Cardiac muscle cell (in vitro differentiated cells and primary cell): ENCODE data around the gene PRCP. TPM values are rescaled to one million over a fixed set of nuclear protein-coding genes. Genes with fewer than 3 reads are reported as not detected.

ENCODE experiments used
- DNase-seq, 2 donors: peaks; one replicate each; pipeline versions ENCODE4 v3.0.0 to v3.0.0-alpha.2; 2010 to 2017; ENCODE audit warnings: low read depth in 1 of 2, low spot score in 1 of 2
- H3K27ac ChIP-seq: fragments of 200-600 bp; sonication (generic); 2 replicates; pipeline ENCODE4 v1.5.1; 2016
- H3K27me3 ChIP-seq: fragments of 200-600 bp; sonication (generic); 2 replicates; pipeline ENCODE4 v1.6.0; 2016; ENCODE audit warnings: control low read depth
- H3K36me3 ChIP-seq: fragments of 200-600 bp; sonication (generic); 2 replicates; pipeline ENCODE4 v1.5.1; 2016; ENCODE audit warnings: control low read depth
- H3K4me1 ChIP-seq: fragments of 200-600 bp; sonication (generic); 2 replicates; pipeline ENCODE4 v1.8.1; 2017; ENCODE audit warnings: low read depth, mild to moderate bottlenecking, mixed run types
- H3K4me3 ChIP-seq: fragments of 200-600 bp; sonication (generic); 2 replicates; pipeline ENCODE4 v1.5.1; 2016; ENCODE audit warnings: mild to moderate bottlenecking
- H3K9me3 ChIP-seq: fragments of 200-600 bp; sonication (generic); 2 replicates; pipeline ENCODE4 v1.5.1; 2017; ENCODE audit warnings: low read depth, mild to moderate bottlenecking, control low read depth
- polyA plus RNA-seq: library from polyadenylated mRNA; unstranded; fragments of >200 nt; fragmentation: Nextera tagmentation; extraction: Ambion mirVana; gene quantifications from 2 replicates; pipeline ENCODE4 v1.2.1, GENCODE V29; 2016
- total RNA-seq: library from RNA; depleted of rRNA; stranded (reverse); fragments of >200 nt; gene quantifications from 2 replicates; pipeline ENCODE4 v1.2.3, GENCODE V29; 2016
- TF ChIP-seq, protein P1 (sequence below): IDR thresholded peaks from 2 replicates; pipeline ENCODE4 v1.5.1; 2012; ENCODE audit warnings: low read depth, mild to moderate bottlenecking, low read length

PRCP gene
- total and polyA plus RNA-seq, 2 experiments from 2014 or later: 61.1 to 106 TPM

GRCh38 chr11:82942376-82942775, 42.1 kb upstream of the PRCP start:
- Histone ChIP-seq H3K27me3 (no peaks in the 10 kb centered on the region), H3K4me1 (no peaks in the 10 kb centered on the region), H3K36me3 (no peaks in the 10 kb centered on the region), H3K9me3 (no peaks in the 10 kb centered on the region), H3K27ac (no peak overlapping the region), H3K4me3 (no peak overlapping the region)
- no peak for DNase-seq
- TF ChIP-seq, protein P1, sequence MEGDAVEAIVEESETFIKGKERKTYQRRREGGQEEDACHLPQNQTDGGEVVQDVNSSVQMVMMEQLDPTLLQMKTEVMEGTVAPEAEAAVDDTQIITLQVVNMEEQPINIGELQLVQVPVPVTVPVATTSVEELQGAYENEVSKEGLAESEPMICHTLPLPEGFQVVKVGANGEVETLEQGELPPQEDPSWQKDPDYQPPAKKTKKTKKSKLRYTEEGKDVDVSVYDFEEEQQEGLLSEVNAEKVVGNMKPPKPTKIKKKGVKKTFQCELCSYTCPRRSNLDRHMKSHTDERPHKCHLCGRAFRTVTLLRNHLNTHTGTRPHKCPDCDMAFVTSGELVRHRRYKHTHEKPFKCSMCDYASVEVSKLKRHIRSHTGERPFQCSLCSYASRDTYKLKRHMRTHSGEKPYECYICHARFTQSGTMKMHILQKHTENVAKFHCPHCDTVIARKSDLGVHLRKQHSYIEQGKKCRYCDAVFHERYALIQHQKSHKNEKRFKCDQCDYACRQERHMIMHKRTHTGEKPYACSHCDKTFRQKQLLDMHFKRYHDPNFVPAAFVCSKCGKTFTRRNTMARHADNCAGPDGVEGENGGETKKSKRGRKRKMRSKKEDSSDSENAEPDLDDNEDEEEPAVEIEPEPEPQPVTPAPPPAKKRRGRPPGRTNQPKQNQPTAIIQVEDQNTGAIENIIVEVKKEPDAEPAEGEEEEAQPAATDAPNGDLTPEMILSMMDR: no peak

- Histone ChIP-seq H3K9me3 (no peaks in the 10 kb centered on the region), H3K27ac (no peak overlapping the region), H3K4me3 (no peak overlapping the region), H3K4me1 (no peaks in the 10 kb centered on the region), H3K27me3 (no peaks in the 10 kb centered on the region), H3K36me3 (no peaks in the 10 kb centered on the region)
- no peak for DNase-seq
- TF ChIP-seq, protein P1: no peak
These were observed 39.2 kb upstream of the PRCP start for GRCh38 chr11:82939456-82939855.

DNA sequence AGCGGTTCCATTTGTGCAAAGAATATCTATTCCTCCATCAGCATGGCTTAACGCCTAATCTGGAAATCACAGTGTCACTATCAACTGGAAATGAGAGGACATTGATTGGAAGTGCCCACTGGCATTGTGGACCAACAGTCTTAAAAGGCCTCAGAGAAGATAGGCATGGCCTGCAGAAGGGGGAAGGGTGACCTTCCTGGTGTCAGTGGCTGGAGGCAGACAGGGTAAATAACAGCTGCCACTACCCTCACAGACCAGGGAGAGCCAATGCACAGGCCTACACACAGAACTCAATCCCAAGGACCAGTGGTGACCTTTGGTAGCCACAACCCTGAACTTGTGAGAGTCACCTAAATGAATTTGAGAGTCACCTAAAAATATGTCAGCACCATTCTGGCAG, 37.3 kb upstream of the PRCP start:
- Histone ChIP-seq H3K27ac (no peak overlapping the region), H3K36me3 (no peaks in the 10 kb centered on the region), H3K4me1 (no peaks in the 10 kb centered on the region), H3K9me3 (no peaks in the 10 kb centered on the region), H3K27me3 (no peaks in the 10 kb centered on the region), H3K4me3 (no peak overlapping the region)
- no peak for DNase-seq
- TF ChIP-seq, protein P1: no peak

- TF ChIP-seq, protein P1: no peak
These were observed 36.0 kb upstream of the PRCP start for GRCh38 chr11:82936261-82936660.

GRCh38 chr11:82932564-82932963, 32.3 kb upstream of the PRCP start:
- no peak overlapping the region for H3K27ac ChIP-seq
- H3K9me3 ChIP-seq: no peaks in the 10 kb centered on the region
- no peaks in the 10 kb centered on the region for H3K27me3 ChIP-seq
- no peaks in the 10 kb centered on the region for H3K4me1 ChIP-seq
- no peak for DNase-seq
- TF ChIP-seq, protein P1: no peak
- H3K36me3 ChIP-seq: no peaks in the 10 kb centered on the region
- no peak overlapping the region for H3K4me3 ChIP-seq

More at GRCh38 chr11:82936261-82936660, 36.0 kb upstream of the PRCP start:
- Histone ChIP-seq H3K27me3 (no peaks in the 10 kb centered on the region), H3K4me3 (no peak overlapping the region), H3K36me3 (no peaks in the 10 kb centered on the region), H3K9me3 (no peaks in the 10 kb centered on the region), H3K27ac (no peak overlapping the region), H3K4me1 (no peaks in the 10 kb centered on the region)
- peak in 1 of 2 donors; percentile 81 for DNase-seq

GRCh38 chr11:82930734-82931133, 30.5 kb upstream of the PRCP start:
- no peak for DNase-seq
- no peak overlapping the region for H3K4me3 ChIP-seq
- no peaks in the 10 kb centered on the region for H3K27me3 ChIP-seq
- no peaks in the 10 kb centered on the region for H3K36me3 ChIP-seq
- no peak overlapping the region for H3K27ac ChIP-seq
- H3K4me1 ChIP-seq: no peaks in the 10 kb centered on the region
- TF ChIP-seq, protein P1: no peak
- H3K9me3 ChIP-seq: no peaks in the 10 kb centered on the region
